ENCODE measurements around the gene SNAPC3.
"Not testable (repeated sequence)": the region's sequence is repeated elsewhere in the genome, so short reads cannot be mapped to it uniquely, and the experiment has no call there.

Gene SNAPC3

DNA sequence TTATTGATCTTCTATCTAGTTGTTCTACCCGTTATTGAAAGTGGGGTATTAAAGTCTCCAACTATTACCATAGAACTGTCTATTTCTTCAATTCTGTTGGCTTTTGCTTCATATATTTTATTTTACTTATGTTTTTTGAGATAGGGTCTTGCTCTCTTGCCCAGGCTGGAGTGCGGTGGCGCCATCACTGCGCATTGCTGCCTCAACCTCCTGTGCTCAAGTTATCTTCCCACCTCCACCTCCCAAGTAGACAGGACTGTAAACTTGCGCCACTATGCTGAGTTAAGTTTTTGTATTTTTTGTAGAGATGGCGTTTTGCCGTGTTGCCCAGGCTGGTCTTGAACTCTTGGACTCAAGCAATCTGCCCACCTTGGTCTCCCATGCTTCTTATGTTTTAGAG is 16.2 kb downstream of the SNAPC3 start:
- Histone ChIP-seq H3K79me2 (ENCODE audit: insufficient read depth, low read length) (peaks cover 21% of the 10 kb centered on the region; the same call in 1 of the 2 replicates), H3K4me1 (ENCODE audit: insufficient read depth, low read length, severe bottlenecking) (no peaks in the 10 kb centered on the region), H4K20me1 (ENCODE audit: insufficient read depth, low read length) (no peaks in the 10 kb centered on the region), H3F3A (ENCODE audit: insufficient read depth, low read length) (no peaks in the 10 kb centered on the region), H3K27ac (ENCODE audit: low read depth, low read length, poor library complexity, severe bottlenecking) (no peak overlapping the region), H3K9me2 (ENCODE audit: low read depth, low read length) (no peaks in the 10 kb centered on the region), H3K9me3 (ENCODE audit: low read length) (0 out of 2 replicates have a peak, but pooled peaks cover 4% of the 10 kb centered on the region), H3K4me2 (ENCODE audit: low read length) (no peak overlapping the region), H2AFZ (ENCODE audit: low read length) (no peak overlapping the region), H3K36me3 (ENCODE audit: insufficient read depth, low read length) (peaks cover 83% of the 10 kb centered on the region), H3K9ac (ENCODE audit: low read length) (no peak overlapping the region), H3K4me3 (ENCODE audit: low read depth, low read length, poor library complexity, severe bottlenecking) (no peak overlapping the region), H3K27me3 (ENCODE audit: insufficient read depth, low read length) (no peaks in the 10 kb centered on the region)
- no peak for TF ChIP-seq EZH2 (IDR thresholded peaks at IDR 0.05; ENCODE audit: borderline replicate concordance, low read length)
- TF ChIP-seq, protein P1, sequence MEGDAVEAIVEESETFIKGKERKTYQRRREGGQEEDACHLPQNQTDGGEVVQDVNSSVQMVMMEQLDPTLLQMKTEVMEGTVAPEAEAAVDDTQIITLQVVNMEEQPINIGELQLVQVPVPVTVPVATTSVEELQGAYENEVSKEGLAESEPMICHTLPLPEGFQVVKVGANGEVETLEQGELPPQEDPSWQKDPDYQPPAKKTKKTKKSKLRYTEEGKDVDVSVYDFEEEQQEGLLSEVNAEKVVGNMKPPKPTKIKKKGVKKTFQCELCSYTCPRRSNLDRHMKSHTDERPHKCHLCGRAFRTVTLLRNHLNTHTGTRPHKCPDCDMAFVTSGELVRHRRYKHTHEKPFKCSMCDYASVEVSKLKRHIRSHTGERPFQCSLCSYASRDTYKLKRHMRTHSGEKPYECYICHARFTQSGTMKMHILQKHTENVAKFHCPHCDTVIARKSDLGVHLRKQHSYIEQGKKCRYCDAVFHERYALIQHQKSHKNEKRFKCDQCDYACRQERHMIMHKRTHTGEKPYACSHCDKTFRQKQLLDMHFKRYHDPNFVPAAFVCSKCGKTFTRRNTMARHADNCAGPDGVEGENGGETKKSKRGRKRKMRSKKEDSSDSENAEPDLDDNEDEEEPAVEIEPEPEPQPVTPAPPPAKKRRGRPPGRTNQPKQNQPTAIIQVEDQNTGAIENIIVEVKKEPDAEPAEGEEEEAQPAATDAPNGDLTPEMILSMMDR (IDR thresholded peaks at IDR 0.05; ENCODE audit: low read length) = no peak

DNA sequence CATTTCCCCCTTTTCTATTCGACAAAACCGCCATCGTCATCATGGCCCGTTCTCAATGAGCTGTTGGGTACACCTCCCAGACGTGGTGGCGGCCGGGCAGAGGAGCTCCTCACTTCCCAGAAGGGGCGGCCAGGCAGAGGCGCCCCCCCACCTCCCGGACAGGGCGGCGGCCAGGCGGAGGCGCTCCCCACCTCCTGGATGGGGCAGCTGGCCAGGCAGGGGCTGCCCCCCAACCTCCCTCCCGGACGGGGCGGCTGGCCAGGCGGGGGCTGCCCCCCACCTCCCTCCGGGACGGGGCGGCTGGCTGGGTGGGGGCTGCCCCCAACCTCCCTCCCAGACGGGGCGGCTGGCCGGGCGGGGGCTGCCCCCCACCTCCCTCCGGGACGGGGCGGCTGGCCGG is 19.2 kb downstream of the SNAPC3 start:
- not testable (repeated sequence) for H3K9ac ChIP-seq (ENCODE audit: low read length); H2AFZ ChIP-seq (ENCODE audit: low read length); H3K4me2 ChIP-seq (ENCODE audit: low read length); H3K27ac ChIP-seq (ENCODE audit: low read depth, low read length, poor library complexity, severe bottlenecking); H3F3A ChIP-seq (ENCODE audit: insufficient read depth, low read length); H3K4me1 ChIP-seq (ENCODE audit: insufficient read depth, low read length, severe bottlenecking); H3K27me3 ChIP-seq (ENCODE audit: insufficient read depth, low read length); H3K4me3 ChIP-seq (ENCODE audit: low read depth, low read length, poor library complexity, severe bottlenecking); H4K20me1 ChIP-seq (ENCODE audit: insufficient read depth, low read length); H3K9me3 ChIP-seq (ENCODE audit: low read length); H3K9me2 ChIP-seq (ENCODE audit: low read depth, low read length)
- H3K79me2 ChIP-seq (ENCODE audit: insufficient read depth, low read length) = peaks cover 21% of the 10 kb centered on the region; the same call in 1 of the 2 replicates
- H3K36me3 ChIP-seq (ENCODE audit: insufficient read depth, low read length) = peaks cover 85% of the 10 kb centered on the region

DNA sequence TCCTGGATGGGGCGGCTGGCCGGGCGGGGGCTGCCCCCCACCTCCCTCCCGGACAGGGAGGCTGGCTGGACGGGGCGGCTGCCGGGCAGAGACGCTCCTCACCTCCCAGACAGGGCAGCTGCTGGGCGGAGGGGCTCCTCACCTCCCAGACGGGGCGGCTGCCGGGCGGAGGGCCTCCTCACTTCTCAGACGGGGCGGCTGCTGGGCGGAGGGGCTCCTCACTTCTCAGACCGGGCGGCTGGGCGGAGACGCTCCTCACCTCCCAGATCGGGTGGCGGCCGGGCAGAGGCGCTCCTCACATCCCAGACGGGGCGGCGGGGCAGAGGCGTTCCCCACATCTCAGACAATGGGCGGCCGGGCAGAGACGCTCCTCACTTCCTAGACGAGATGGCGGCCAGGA is 19.6 kb downstream of the SNAPC3 start:
- not testable (repeated sequence) for H2AFZ ChIP-seq (ENCODE audit: low read length); H3K27me3 ChIP-seq (ENCODE audit: insufficient read depth, low read length); H3K9ac ChIP-seq (ENCODE audit: low read length); H3K9me2 ChIP-seq (ENCODE audit: low read depth, low read length); H3K9me3 ChIP-seq (ENCODE audit: low read length); H3K4me2 ChIP-seq (ENCODE audit: low read length); H3K4me1 ChIP-seq (ENCODE audit: insufficient read depth, low read length, severe bottlenecking); H4K20me1 ChIP-seq (ENCODE audit: insufficient read depth, low read length); H3F3A ChIP-seq (ENCODE audit: insufficient read depth, low read length); H3K27ac ChIP-seq (ENCODE audit: low read depth, low read length, poor library complexity, severe bottlenecking); H3K4me3 ChIP-seq (ENCODE audit: low read depth, low read length, poor library complexity, severe bottlenecking)
- H3K79me2 ChIP-seq (ENCODE audit: insufficient read depth, low read length) = peaks cover 21% of the 10 kb centered on the region; the same call in 1 of the 2 replicates
- peaks cover 85% of the 10 kb centered on the region for H3K36me3 ChIP-seq (ENCODE audit: insufficient read depth, low read length)

DNA sequence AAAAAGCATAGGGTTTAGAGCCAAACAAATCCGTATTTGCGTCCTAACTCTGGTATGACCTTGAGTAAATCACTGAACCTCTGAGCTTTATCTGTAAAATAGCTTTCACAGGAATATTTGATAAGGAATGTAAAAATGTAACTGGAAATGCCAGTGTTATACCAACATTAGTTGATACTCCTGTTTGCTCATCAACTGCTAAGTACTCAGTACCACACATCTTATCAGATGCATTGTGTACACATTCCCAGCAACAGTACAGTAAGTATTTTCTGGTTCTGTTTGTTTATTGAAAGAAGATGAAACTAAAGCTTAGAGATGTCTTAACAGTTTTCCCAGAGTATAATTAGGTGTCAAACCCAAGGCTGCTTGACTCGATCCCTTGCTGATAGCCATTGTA is 21.5 kb downstream of the SNAPC3 start:
- Histone ChIP-seq H4K20me1 (ENCODE audit: insufficient read depth, low read length) (no peaks in the 10 kb centered on the region), H3K27ac (ENCODE audit: low read depth, low read length, poor library complexity, severe bottlenecking) (no peak overlapping the region), H3K27me3 (ENCODE audit: insufficient read depth, low read length) (no peaks in the 10 kb centered on the region), H3F3A (ENCODE audit: insufficient read depth, low read length) (no peaks in the 10 kb centered on the region), H2AFZ (ENCODE audit: low read length) (no peak overlapping the region), H3K79me2 (ENCODE audit: insufficient read depth, low read length) (0 out of 2 replicates have a peak, but pooled peaks cover 3% of the 10 kb centered on the region), H3K9ac (ENCODE audit: low read length) (no peak overlapping the region), H3K9me2 (ENCODE audit: low read depth, low read length) (no peaks in the 10 kb centered on the region), H3K4me3 (ENCODE audit: low read depth, low read length, poor library complexity, severe bottlenecking) (no peak overlapping the region), H3K36me3 (ENCODE audit: insufficient read depth, low read length) (peaks cover 85% of the 10 kb centered on the region), H3K9me3 (ENCODE audit: low read length) (0 out of 2 replicates have a peak, but pooled peaks cover 4% of the 10 kb centered on the region), H3K4me1 (ENCODE audit: insufficient read depth, low read length, severe bottlenecking) (no peaks in the 10 kb centered on the region), H3K4me2 (ENCODE audit: low read length) (no peak overlapping the region)
- no peak for TF ChIP-seq EZH2 (IDR thresholded peaks at IDR 0.05; ENCODE audit: borderline replicate concordance, low read length)
- TF ChIP-seq, protein P1 (IDR thresholded peaks at IDR 0.05; ENCODE audit: low read length) = no peak

All from OCI-LY1 (cell line).